ENCODE data around the gene PPP1CB.
"Not testable (repeated sequence)": the region's sequence is repeated elsewhere in the genome, so short reads cannot be mapped to it uniquely, and the experiment has no call there.

PPP1CB gene

GRCh38 chr2:28776471-28776870 is 24.8 kb downstream of the PPP1CB start:
- no peak for TF ChIP-seq CTCF (IDR thresholded peaks at IDR 0.05; ENCODE audit: borderline replicate concordance, insufficient read depth, low read depth, low read length)
- H3K4me3 ChIP-seq (ENCODE audit: low read depth, low read length), result no peak overlapping the region

- H3K4me3 ChIP-seq (ENCODE audit: low read depth, low read length), result no peak overlapping the region
- TF ChIP-seq CTCF (IDR thresholded peaks at IDR 0.05; ENCODE audit: borderline replicate concordance, insufficient read depth, low read depth, low read length), result no peak
These were observed 26.8 kb downstream of the PPP1CB start for GRCh38 chr2:28778392-28778791.

- no peak for TF ChIP-seq CTCF (IDR thresholded peaks at IDR 0.05; ENCODE audit: borderline replicate concordance, insufficient read depth, low read depth, low read length)
- H3K4me3 ChIP-seq (ENCODE audit: low read depth, low read length), result no peak overlapping the region
These were observed 27.4 kb downstream of the PPP1CB start for GRCh38 chr2:28779001-28779400.

GRCh38 chr2:28780496-28780895 is 28.9 kb downstream of the PPP1CB start:
- no peak overlapping the region for H3K4me3 ChIP-seq (ENCODE audit: low read depth, low read length)
- TF ChIP-seq CTCF (IDR thresholded peaks at IDR 0.05; ENCODE audit: borderline replicate concordance, insufficient read depth, low read depth, low read length), result no peak

- TF ChIP-seq CTCF (IDR thresholded peaks at IDR 0.05; ENCODE audit: borderline replicate concordance, insufficient read depth, low read depth, low read length), result no peak
These were observed 30.8 kb downstream of the PPP1CB start for GRCh38 chr2:28782423-28782822.

GRCh38 chr2:28784570-28784969 is 32.9 kb downstream of the PPP1CB start:
- H3K4me3 ChIP-seq (ENCODE audit: low read depth, low read length), result not testable (repeated sequence)

More at GRCh38 chr2:28782423-28782822, 30.8 kb downstream of the PPP1CB start:
- H3K4me3 ChIP-seq (ENCODE audit: low read depth, low read length), result no peak overlapping the region

GRCh38 chr2:28796620-28797019 is 45.0 kb downstream of the PPP1CB start:
- no peak for TF ChIP-seq CTCF (IDR thresholded peaks at IDR 0.05; ENCODE audit: borderline replicate concordance, insufficient read depth, low read depth, low read length)
- no peak overlapping the region for H3K4me3 ChIP-seq (ENCODE audit: low read depth, low read length)

GRCh38 chr2:28801726-28802125 is 50.1 kb downstream of the PPP1CB start:
- TF ChIP-seq CTCF (IDR thresholded peaks at IDR 0.05; ENCODE audit: borderline replicate concordance, insufficient read depth, low read depth, low read length), result no peak
- H3K4me3 ChIP-seq (ENCODE audit: low read depth, low read length), result no peak overlapping the region
